Stimulated activated CD8-positive, alpha-beta memory T cell treated with anti-CD3 and anti-CD28 coated beads, Interleukin-15, amount 100 ng/mL, for 48 hours (primary cell): ENCODE measurements around the gene CGB1.
A peak's percentile ranks its signal among the peaks of the same experiment; 100 is the strongest.
"Not testable (repeated sequence)": the region's sequence is repeated elsewhere in the genome, so short reads cannot be mapped to it uniquely, and the experiment has no call there.

Source experiments
- DNase-seq, 2 donors: peaks; one replicate each; pipeline ENCODE4 v3.0.0-alpha.2; 2020; ENCODE audit warnings: low read depth in 2 of 2

Gene CGB1

GRCh38 chr19:49022116-49022515 lies 14.6 kb downstream of the CGB1 start:
- no peak for DNase-seq

- DNase-seq, result no peak
These were observed 15.5 kb downstream of the CGB1 start for GRCh38 chr19:49020931-49021895.

GRCh38 chr19:49020342-49020741 lies 16.4 kb downstream of the CGB1 start:
- no peak for DNase-seq

- DNase-seq, result peak in 1 of 2 donors; percentile 38
These were observed 17.3 kb downstream of the CGB1 start for GRCh38 chr19:49019242-49019932.

- DNase-seq, result not testable (repeated sequence)
These were observed 18.1 kb downstream of the CGB1 start for GRCh38 chr19:49018388-49019241.

GRCh38 chr19:49017666-49018351 lies 18.9 kb downstream of the CGB1 start:
- peak; percentile 46 to 55 for DNase-seq

GRCh38 chr19:49017041-49017665 lies 19.5 kb downstream of the CGB1 start, which contains the start of gene LHB:
LHB (minus strand) TSS chr19:49017091; CDS start chr19:49017081, 10 bp downstream.
- DNase-seq, result no peak

- no peak for DNase-seq
These were observed 20.4 kb downstream of the CGB1 start for GRCh38 chr19:49016067-49016839.

- DNase-seq, result no peak
These were observed 21.8 kb downstream of the CGB1 start for GRCh38 chr19:49014870-49015255.

GRCh38 chr19:49014123-49014869 lies 22.4 kb downstream of the CGB1 start:
- DNase-seq, result no peak

GRCh38 chr19:49011194-49011593 lies 25.5 kb downstream of the CGB1 start:
- no peak for DNase-seq

- no peak for DNase-seq
These were observed 26.2 kb downstream of the CGB1 start for GRCh38 chr19:49010453-49010852.

- DNase-seq, result no peak
These were observed 26.9 kb downstream of the CGB1 start for GRCh38 chr19:49009828-49010227.

GRCh38 chr19:49006905-49007304 lies 29.8 kb downstream of the CGB1 start:
- DNase-seq, result no peak

GRCh38 chr19:49004964-49005614 lies 31.6 kb downstream of the CGB1 start:
- no peak for DNase-seq

- DNase-seq, result no peak
These were observed 32.6 kb downstream of the CGB1 start for GRCh38 chr19:49004133-49004532.

GRCh38 chr19:48999481-49000325 lies 37.0 kb downstream of the CGB1 start:
- DNase-seq, result peak; percentile 44 to 49

- DNase-seq, result no peak
These were observed 38.7 kb downstream of the CGB1 start for GRCh38 chr19:48997972-48998371.
